Neuronal stem cell (in vitro differentiated cells): Measurements from ENCODE around the gene CTSH.

ENCODE experiments used
- DNase-seq: peaks from one replicate; pipeline ENCODE4 v3.0.0-alpha.2; 2013; ENCODE audit warnings: low spot score
- H2AFZ ChIP-seq: one replicate; pipeline ENCODE4 v1.6.1; 2013; ENCODE audit warnings: mild to moderate bottlenecking, low read length, inconsistent platforms
- H2AK5ac ChIP-seq: 2 replicates; pipeline ENCODE4 v1.6.1; 2013; ENCODE audit warnings: low read depth, mild to moderate bottlenecking, inconsistent platforms, low read length, moderate library complexity, mixed read lengths
- H2BK120ac ChIP-seq: 2 replicates; pipeline ENCODE4 v1.6.1; 2013; ENCODE audit warnings: low read depth, mild to moderate bottlenecking, inconsistent platforms, low read length, moderate library complexity, mixed read lengths
- H2BK12ac ChIP-seq: one replicate; pipeline ENCODE4 v1.6.1; 2013; ENCODE audit warnings: low read length, inconsistent platforms
- H2BK15ac ChIP-seq: 2 replicates; pipeline ENCODE4 v1.6.1; 2013; ENCODE audit warnings: mild to moderate bottlenecking, low read length, inconsistent platforms, mixed read lengths
- H2BK5ac ChIP-seq: one replicate; pipeline ENCODE4 v1.6.1; 2013; ENCODE audit warnings: inconsistent platforms, mild to moderate bottlenecking, low read length, moderate library complexity
- H3K14ac ChIP-seq: one replicate; pipeline ENCODE4 v1.6.1; 2013; ENCODE audit warnings: low read length, inconsistent platforms
- H3K18ac ChIP-seq: 2 replicates; pipeline ENCODE4 v1.6.1; 2013; ENCODE audit warnings: low read length, inconsistent platforms
- H3K23ac ChIP-seq: 2 replicates; pipeline ENCODE4 v1.6.1; 2013; ENCODE audit warnings: low read depth, mild to moderate bottlenecking, mixed read lengths, low read length, inconsistent platforms; ENCODE audit not compliant: poor library complexity
- H3K27ac ChIP-seq: replicated peaks from 3 replicates; pipeline ENCODE4 v1.5.1; 2013; ENCODE audit warnings: low read length, inconsistent platforms
- H3K27me3 ChIP-seq, 3 experiments: 2 replicates each; pipeline ENCODE4 v1.6.1; 2013; ENCODE audit warnings: low read length in 3 of 3, mild to moderate bottlenecking in 2 of 3, inconsistent platforms in 1 of 3, low read depth in 1 of 3, mixed read lengths in 1 of 3, moderate library complexity in 1 of 3; ENCODE audit not compliant: control insufficient read depth in 3 of 3, insufficient read depth in 3 of 3
- H3K36me3 ChIP-seq, 2 donors: replicated peaks in 1 of 2; 2 replicates each; pipeline ENCODE4 v1.6.1; 2013; ENCODE audit warnings: low read length in 2 of 2; ENCODE audit not compliant: control insufficient read depth in 2 of 2, insufficient read depth in 2 of 2
- H3K4ac ChIP-seq: 2 replicates; pipeline ENCODE4 v1.6.1; 2013; ENCODE audit warnings: inconsistent platforms, mild to moderate bottlenecking, low read length, moderate library complexity
- H3K4me1 ChIP-seq, 2 donors: 1 replicate in 1 of 2; 2 replicates in 1 of 2; pipeline ENCODE4 v1.6.1; 2013; ENCODE audit warnings: low read length in 2 of 2, low read depth in 1 of 2; ENCODE audit not compliant: control insufficient read depth in 2 of 2, insufficient read depth in 1 of 2
- H3K4me2 ChIP-seq: one replicate; pipeline ENCODE4 v1.6.1; 2013; ENCODE audit warnings: mild to moderate bottlenecking, low read length, inconsistent platforms; ENCODE audit not compliant: insufficient read depth, poor library complexity, severe bottlenecking
- H3K4me3 ChIP-seq, 2 donors: 2 replicates each; pipeline ENCODE4 v1.5.1; 2013; ENCODE audit warnings: low read length in 2 of 2, mild to moderate bottlenecking in 2 of 2, inconsistent platforms in 1 of 2, moderate library complexity in 1 of 2
- H3K79me1 ChIP-seq: one replicate; pipeline ENCODE4 v1.6.1; 2013; ENCODE audit warnings: low read depth, mild to moderate bottlenecking, inconsistent platforms, low read length, moderate library complexity
- H3K9ac ChIP-seq: one replicate; pipeline ENCODE4 v1.6.1; 2013; ENCODE audit warnings: mild to moderate bottlenecking, low read depth, low read length, inconsistent platforms; ENCODE audit not compliant: poor library complexity
- H3K9me3 ChIP-seq, 2 donors: replicated peaks in 1 of 2; 2 replicates each; pipeline versions ENCODE3 to v1.6.1; 2013; ENCODE audit warnings: low read length in 2 of 2, mild to moderate bottlenecking in 2 of 2, inconsistent platforms in 1 of 2, low read depth in 1 of 2, mixed read lengths in 1 of 2, moderate library complexity in 1 of 2; ENCODE audit not compliant: control insufficient read depth in 2 of 2, insufficient read depth in 1 of 2
- H4K8ac ChIP-seq: one replicate; pipeline ENCODE4 v1.6.1; 2013; ENCODE audit warnings: low read depth, mild to moderate bottlenecking, inconsistent platforms, low read length, moderate library complexity
- H4K91ac ChIP-seq: one replicate; pipeline ENCODE4 v1.6.1; 2013; ENCODE audit warnings: low read length, low read depth, mild to moderate bottlenecking, inconsistent platforms; ENCODE audit not compliant: poor library complexity
- WGBS, 2 donors: extraction: QIAGEN DNeasy Blood & Tissue Kit; methylation state at CpG; one replicate each; pipeline ENCODE4 v1.1.7; 2013; ENCODE audit warnings: missing lambda C conversion rate in 2 of 2, mixed read lengths in 1 of 2; ENCODE audit not compliant: insufficient read length in 2 of 2, insufficient replicate concordance in 1 of 2; ENCODE audit errors: extremely low coverage in 2 of 2; 5-methylcytosine and 5-hydroxymethylcytosine counted together

CTSH gene

GRCh38 chr15:78989701-78990240 is 44.9 kb upstream of the CTSH start:
- Histone ChIP-seq H2AK5ac (no peak overlapping the region), H2BK12ac (no peak overlapping the region), H3K18ac (no peak overlapping the region), H3K9ac (no peak overlapping the region), H4K8ac (no peak overlapping the region), H3K4me3 (peak overlapping the region in 1 of 2 donors; percentile 44), H3K4me1 (no peaks in the 10 kb centered on the region), H3K4ac (no peak overlapping the region), H3K23ac (no peak overlapping the region), H4K91ac (no peak overlapping the region), H3K27ac (no peak overlapping the region), H2BK120ac (no peak overlapping the region), H3K27me3 (peaks cover 0 to 7% (median 0%) of the 10 kb centered on the region in 3 experiments), H2BK15ac (no peak overlapping the region), H3K9me3 (no peaks in the 10 kb centered on the region), H3K14ac (no peak overlapping the region), H3K36me3 (no peaks in the 10 kb centered on the region), H3K79me1 (no peaks in the 10 kb centered on the region), H2AFZ (no peak overlapping the region), H3K4me2 (no peak overlapping the region), H2BK5ac (no peak overlapping the region)
- DNase-seq = no peak
- no CpG with 5 or more reads among the region's 9 CpGs for WGBS, 2 donors

DNA sequence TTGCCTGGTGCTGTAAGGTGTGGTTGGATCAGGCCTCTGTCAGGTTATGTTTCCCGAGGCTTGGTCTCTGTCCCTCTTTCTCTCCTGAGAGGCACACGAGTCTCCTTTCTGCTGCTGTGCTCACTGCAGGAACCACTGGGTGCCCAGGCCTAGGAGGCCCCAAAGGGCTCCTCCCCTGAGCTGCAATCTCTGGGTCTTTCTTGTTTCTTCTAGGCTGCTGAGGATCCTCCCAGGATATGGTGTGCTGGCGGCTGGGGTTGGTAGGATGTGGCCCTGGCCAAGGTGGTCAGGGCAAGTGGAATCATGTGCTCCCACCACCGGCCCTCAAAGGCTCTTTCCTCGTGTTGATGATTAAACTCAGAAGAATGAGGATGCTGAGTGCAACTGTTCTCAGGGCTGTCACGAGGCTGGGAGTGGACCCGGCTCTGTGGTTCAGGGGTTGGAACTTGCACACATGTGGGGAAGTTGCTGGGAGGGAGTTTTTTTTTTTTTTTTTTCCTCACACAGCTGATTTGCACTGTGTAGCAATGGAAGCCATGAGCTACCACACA is 43.6 kb upstream of the CTSH start:
- no peaks in the 10 kb centered on the region for H3K79me1 ChIP-seq
- no peak overlapping the region for H2BK5ac ChIP-seq
- H3K36me3 ChIP-seq = no peaks in the 10 kb centered on the region
- H3K9ac ChIP-seq = no peak overlapping the region
- H4K91ac ChIP-seq = no peak overlapping the region
- no peak overlapping the region for H3K27ac ChIP-seq
- no peak overlapping the region for H2BK15ac ChIP-seq
- no peak for DNase-seq
- no peak overlapping the region for H3K23ac ChIP-seq
- peaks cover 0 to 7% (median 0%) of the 10 kb centered on the region in 3 experiments for H3K27me3 ChIP-seq
- H4K8ac ChIP-seq = no peak overlapping the region
- H3K4ac ChIP-seq = no peak overlapping the region
- H3K14ac ChIP-seq = no peak overlapping the region
- H3K18ac ChIP-seq = no peak overlapping the region
- no peaks in the 10 kb centered on the region for H3K9me3 ChIP-seq
- WGBS, 2 donors = no CpG with 5 or more reads among the region's 7 CpGs
- no peak overlapping the region for H2AFZ ChIP-seq
- H2BK12ac ChIP-seq = no peak overlapping the region
- H3K4me3 ChIP-seq = no peak overlapping the region
- no peak overlapping the region for H2AK5ac ChIP-seq
- no peaks in the 10 kb centered on the region for H3K4me1 ChIP-seq
- H2BK120ac ChIP-seq = no peak overlapping the region
- H3K4me2 ChIP-seq = no peak overlapping the region

DNA sequence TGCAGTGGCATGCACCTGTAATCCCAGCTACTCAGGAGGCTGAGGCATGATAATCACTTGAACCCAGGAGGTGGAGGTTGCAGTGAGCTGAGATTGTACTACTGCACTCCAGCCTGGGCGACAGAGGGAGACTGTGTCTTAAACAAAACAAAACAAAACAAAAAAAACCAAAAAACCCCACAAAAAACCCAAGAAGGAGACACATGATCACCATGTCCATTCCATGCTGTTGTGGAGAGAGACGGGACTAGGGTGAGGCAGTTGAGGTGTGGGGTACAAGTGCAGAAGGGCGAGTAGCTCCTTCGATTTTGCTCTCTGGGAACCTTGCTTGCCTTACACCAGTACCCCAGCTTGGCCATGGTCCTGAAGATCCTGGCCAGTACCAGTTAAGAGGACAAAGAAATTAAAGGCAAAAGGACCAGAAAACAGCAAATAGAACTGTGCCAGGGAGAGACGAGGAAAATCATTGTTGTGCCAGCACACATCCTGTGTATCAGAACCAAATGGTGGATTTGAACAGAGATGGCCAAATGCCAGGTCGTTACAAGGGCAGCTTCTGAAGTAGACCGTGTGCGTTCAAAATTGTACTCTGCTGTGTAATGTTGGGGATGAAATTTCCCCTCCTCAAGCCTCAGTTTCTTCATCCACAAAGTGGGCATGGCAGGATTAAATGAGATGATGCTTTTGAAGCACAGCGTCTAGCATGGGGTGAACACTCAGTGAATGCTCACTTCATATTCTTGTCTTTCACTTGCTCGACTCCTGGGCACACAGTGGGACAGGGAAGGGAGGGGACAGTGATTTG is 42.9 kb upstream of the CTSH start:
- Histone ChIP-seq H3K18ac (no peak overlapping the region), H2AK5ac (no peak overlapping the region), H3K9ac (no peak overlapping the region), H2BK120ac (no peak overlapping the region), H3K4me3 (no peak overlapping the region), H3K27ac (no peak overlapping the region), H2BK15ac (no peak overlapping the region), H3K23ac (no peak overlapping the region), H2AFZ (no peak overlapping the region), H3K9me3 (no peaks in the 10 kb centered on the region), H4K91ac (no peak overlapping the region), H3K79me1 (no peaks in the 10 kb centered on the region), H3K4me2 (no peak overlapping the region), H3K36me3 (no peaks in the 10 kb centered on the region), H3K14ac (no peak overlapping the region), H3K4ac (no peak overlapping the region), H3K27me3 (peaks cover 0 to 7% (median 0%) of the 10 kb centered on the region in 3 experiments), H2BK5ac (no peak overlapping the region), H2BK12ac (no peak overlapping the region), H4K8ac (no peak overlapping the region), H3K4me1 (no peaks in the 10 kb centered on the region)
- DNase-seq = no peak
- WGBS, 2 donors = no CpG with 5 or more reads among the region's 10 CpGs

- Histone ChIP-seq H2BK12ac (no peak overlapping the region), H2BK15ac (no peak overlapping the region), H2AK5ac (no peak overlapping the region), H3K4me3 (no peak overlapping the region), H3K4me1 (no peaks in the 10 kb centered on the region), H2BK5ac (no peak overlapping the region), H4K91ac (no peak overlapping the region), H3K27ac (no peak overlapping the region), H3K9ac (no peak overlapping the region), H3K14ac (no peak overlapping the region), H3K4ac (no peak overlapping the region), H3K18ac (no peak overlapping the region), H2BK120ac (no peak overlapping the region), H3K4me2 (no peak overlapping the region), H3K9me3 (no peaks in the 10 kb centered on the region), H3K27me3 (peaks cover 0 to 7% (median 0%) of the 10 kb centered on the region in 3 experiments), H3K79me1 (no peaks in the 10 kb centered on the region), H4K8ac (no peak overlapping the region), H3K36me3 (no peaks in the 10 kb centered on the region), H2AFZ (no peak overlapping the region), H3K23ac (no peak overlapping the region)
- no peak for DNase-seq
- no CpG with 5 or more reads among the region's 6 CpGs for WGBS, 2 donors
These were observed 41.1 kb upstream of the CTSH start for GRCh38 chr15:78985859-78986475.
